HepG2 (cell line): ENCODE data around the gene NGLY1. TPM values are rescaled to one million over a fixed set of nuclear protein-coding genes. Genes with fewer than 3 reads are reported as not detected.

ENCODE experiments used
- ATAC-seq: fragments of 200-7000 bp; cut with Tn5 transposase; 3 replicates; pipeline ENCODE4 v1.9.1; 2020; ENCODE audit warnings: mild to moderate bottlenecking, moderate library complexity
- BruUV-seq: library from RNA; stranded (reverse); fragments of 400-500 nt; replicated peaks from 2 replicates; lab custom pipeline; 2021; lab: Mats Ljungman, UMichigan
- CTCF ChIA-PET: fragments of 300-600 bp; formaldehyde crosslinking; extraction: SDS; loops from one replicate; lab custom pipeline; 2021; ENCODE audit warnings: low total read pairs, inconsistent platforms, low intra/inter-chr PET ratio; lab: Yijun Ruan, JAX
- POLR2A ChIA-PET: fragments of 350-600 bp; sonication (Branson Sonifier 250); formaldehyde crosslinking; loops from one replicate; lab custom pipeline; 2020; ENCODE audit warnings: antibody characterized with exemption, inconsistent platforms; lab: Yijun Ruan, JAX
- DNase-seq: peaks from one replicate; pipeline ENCODE4 v3.0.0-alpha.2; 2015; ENCODE audit warnings: low spot score
- FAIRE-seq: peaks from 3 replicates; lab custom pipeline; 2011; peaks lifted over from hg19 to GRCh38; lab: Jason Lieb, UNC
- H2AFZ ChIP-seq: one replicate; pipeline ENCODE4 v1.6.1; 2011; ENCODE audit warnings: low read length, inconsistent platforms
- H3K27ac ChIP-seq: fragments of 300-600 bp; 3 replicates; pipeline ENCODE4 v1.8.0; 2011; ENCODE audit warnings: mixed run types, mild to moderate bottlenecking, mixed read lengths, low read length, inconsistent platforms; ENCODE audit not compliant: insufficient read depth; ENCODE audit errors: extremely low read length
- H3K27me3 ChIP-seq, 2 experiments: fragments of 200-600 bp in 1 of 2; 2 replicates in 1 of 2; 3 replicates in 1 of 2; pipeline versions ENCODE4 v1.6.0 to v1.8.0; 2011; ENCODE audit warnings: low read length in 2 of 2, mild to moderate bottlenecking in 2 of 2, moderate library complexity in 2 of 2, inconsistent platforms in 1 of 2; ENCODE audit not compliant: insufficient read depth in 2 of 2, control insufficient read depth in 1 of 2
- H3K36me3 ChIP-seq, 2 experiments: fragments of 200-600 bp in 1 of 2; replicated peaks in 1 of 2; 2 replicates in 1 of 2; 3 replicates in 1 of 2; pipeline versions ENCODE4 v1.5.1 to v1.8.0; 2011; ENCODE audit warnings: low read length in 2 of 2, inconsistent platforms in 1 of 2; ENCODE audit not compliant: insufficient read depth in 2 of 2, control insufficient read depth in 1 of 2
- H3K4me1 ChIP-seq: 2 replicates; pipeline ENCODE4 v1.5.1; 2012; ENCODE audit warnings: low read length, inconsistent platforms; ENCODE audit not compliant: insufficient read depth
- H3K4me2 ChIP-seq: 2 replicates; pipeline ENCODE4 v1.6.0; 2011; ENCODE audit warnings: low read depth, low read length, inconsistent platforms
- H3K4me3 ChIP-seq, 3 experiments: fragments of 200-600 bp in 1 of 3; sonication (generic), shearing (Covaris generic) in 1 of 3; replicated peaks in 1 of 3; 2 replicates each; pipeline ENCODE4 v1.5.1; 2011 to 2016; ENCODE audit warnings: low read length in 3 of 3, inconsistent platforms in 2 of 3, low read depth in 2 of 3, mild to moderate bottlenecking in 2 of 3, control low read depth in 1 of 3, mixed read lengths in 1 of 3; ENCODE audit not compliant: insufficient read depth in 1 of 3
- H3K79me2 ChIP-seq: one replicate; pipeline ENCODE4 v1.6.1; 2011; ENCODE audit warnings: low read length, inconsistent platforms; ENCODE audit not compliant: insufficient read depth
- H3K9ac ChIP-seq: 2 replicates; pipeline ENCODE4 v1.6.0; 2011; ENCODE audit warnings: mild to moderate bottlenecking, low read depth, low read length, inconsistent platforms; ENCODE audit not compliant: insufficient read depth
- H3K9me3 ChIP-seq: 2 replicates; pipeline ENCODE4 v1.5.1; 2012; ENCODE audit warnings: mild to moderate bottlenecking, low read length
- H4K20me1 ChIP-seq: 2 replicates; pipeline ENCODE4 v1.6.0; 2011; ENCODE audit warnings: inconsistent platforms, mild to moderate bottlenecking, low read length, moderate library complexity; ENCODE audit not compliant: insufficient read depth
- CENPT ChIP-seq: sonication (generic); formaldehyde crosslinking; IDR thresholded peaks from 2 replicates; pipeline ENCODE4 v1.8.0; 2022; ENCODE audit warnings: low read depth, mild to moderate bottlenecking, moderate library complexity, missing genetic modification reagents
- DDIT3 ChIP-seq: sonication (generic); formaldehyde crosslinking; IDR thresholded peaks from 2 replicates; pipeline ENCODE4 v1.4.0; 2020; ENCODE audit warnings: mild to moderate bottlenecking, missing genetic modification reagents
- FOSL2 ChIP-seq: sonication (generic); formaldehyde crosslinking; IDR thresholded peaks from 2 replicates; pipeline ENCODE4 v1.4.0; 2020; ENCODE audit warnings: missing genetic modification reagents
- FUBP1 ChIP-seq: sonication (generic); formaldehyde crosslinking; IDR thresholded peaks from 2 replicates; pipeline ENCODE4 v1.5.1; 2020; ENCODE audit warnings: missing genetic modification reagents, mild to moderate bottlenecking, borderline replicate concordance
- MNT ChIP-seq: fragments of 450-650 bp; IDR thresholded peaks from 2 replicates; pipeline ENCODE4 v1.6.1; 2016
- SIX1 ChIP-seq: sonication (generic); formaldehyde crosslinking; IDR thresholded peaks from 2 replicates; pipeline ENCODE4 v1.4.0; 2020; ENCODE audit warnings: missing genetic modification reagents, borderline replicate concordance
- SRF ChIP-seq: IDR thresholded peaks from 2 replicates; pipeline ENCODE4 v1.6.1; 2011; ENCODE audit warnings: mild to moderate bottlenecking, low read depth, low read length, moderate library complexity
- STAT5B ChIP-seq: sonication (generic); formaldehyde crosslinking; IDR thresholded peaks from 2 replicates; pipeline ENCODE4 v1.4.0; 2020; ENCODE audit warnings: missing genetic modification reagents
- ZBTB37 ChIP-seq: sonication (generic); formaldehyde crosslinking; IDR thresholded peaks from 2 replicates; pipeline ENCODE4 v1.4.0; 2020; ENCODE audit warnings: mild to moderate bottlenecking, missing genetic modification reagents
- ZNF296 ChIP-seq: sonication (generic); formaldehyde crosslinking; conservative IDR thresholded peaks from 2 replicates; pipeline ENCODE4 v1.5.0; 2020; ENCODE audit warnings: mild to moderate bottlenecking, missing genetic modification reagents
- ZNF501 ChIP-seq: sonication (generic); formaldehyde crosslinking; IDR thresholded peaks from 2 replicates; pipeline ENCODE4 v1.5.1; 2020; ENCODE audit warnings: mild to moderate bottlenecking, moderate library complexity, missing genetic modification reagents
- WGBS: methylation state at CpG from one replicate; pipeline ENCODE4 v1.1.6; 2017; ENCODE audit warnings: low lambda C conversion rate; 5-methylcytosine and 5-hydroxymethylcytosine counted together
- in situ Hi-C: cut with HindIII; loops from 2 replicates; pipeline ENCODE4 v1.10.0; 2017; ENCODE audit warnings: low pct_unique_long_range_greater_than_20kb; ENCODE audit not compliant: extremely low pct_ligation_motif_present
- intact Hi-C: fragments of 100-400 bp; cut with micrococcal nuclease; formaldehyde crosslinking; loops from one replicate; pipeline ENCODE4 v1.10.0; 2022; ENCODE audit not compliant: unreplicated experiment
- polyA plus RNA-seq, 8 experiments: library from polyadenylated mRNA; depleted of rRNA in 3 of 8; stranded (reverse) in 7 of 8; unstranded in 1 of 8; fragments of >200 nt; fragmentation: Illumina TruSeq in 4 of 8; extraction: Trizol in 4 of 8; gene quantifications; 2 replicates each; pipeline versions ENCODE4 v1.2.1 to v1.2.3, GENCODE V29; 2011 to 2016; ENCODE audit warnings: low read depth in 4 of 8, missing spikeins in 1 of 8, mixed read lengths in 1 of 8; ENCODE audit not compliant: insufficient read depth in 1 of 8
- total RNA-seq, 5 experiments: library from RNA; depleted of rRNA; stranded (reverse); fragments of >200 nt; fragmentation: Illumina TruSeq; extraction: Trizol; gene quantifications; 2 replicates each; pipeline ENCODE4 v1.2.3, GENCODE V29; 2016; ENCODE audit warnings: low read depth in 1 of 5

The NGLY1 gene
- total and polyA plus RNA-seq, 2 of the 13 experiments (the other 11 are each of a cell fraction or from before 2014, with no cell fraction given), result 28.2 to 44.5 TPM

- no peak for FAIRE-seq
These were observed 35.1 kb downstream of the NGLY1 start for GRCh38 chr3:25748189-25748588.

More at GRCh38 chr3:25748189-25748588, 35.1 kb downstream of the NGLY1 start:
- H3K9ac ChIP-seq, result no peak overlapping the region
- CTCF ChIA-PET, result no interaction called here
- WGBS, result 97% methylated on average over 3 of the region's 3 CpGs
- no peaks in the 10 kb centered on the region for H3K4me1 ChIP-seq
- in situ Hi-C loops (no loop called here), intact Hi-C loops (no loop called here)
- DNase-seq, result no peak
- no peak overlapping the region for H3K4me3 ChIP-seq
- TF ChIP-seq MNT, result no peak
- TF ChIP-seq ZNF501 (CRISPR knock-in tag), result no peak
- no peak for TF ChIP-seq CENPT
- no peak for TF ChIP-seq FOSL2 (CRISPR knock-in tag)
- no peak for TF ChIP-seq DDIT3 (CRISPR knock-in tag)
- TF ChIP-seq ZBTB37 (CRISPR knock-in tag), result no peak
- TF ChIP-seq SIX1 (CRISPR knock-in tag), result no peak
- TF ChIP-seq ZNF296, result no peak
- no peak for TF ChIP-seq STAT5B (CRISPR knock-in tag)
- TF ChIP-seq SRF, result no peak
- no peak for TF ChIP-seq FUBP1 (CRISPR knock-in tag)
- no peaks in the 10 kb centered on the region for H3K79me2 ChIP-seq
- ATAC-seq, result no peak
- H3K4me2 ChIP-seq, result no peak overlapping the region
- H2AFZ ChIP-seq, result no peak overlapping the region
- H3K36me3 ChIP-seq, result peaks cover 10 to 48% of the 10 kb centered on the region in 2 experiments
- no peaks in the 10 kb centered on the region for H4K20me1 ChIP-seq
- POLR2A ChIA-PET, result no interaction called here
- no TSS peak for BruUV-seq
- no peaks in the 10 kb centered on the region for H3K27me3 ChIP-seq
- no peak overlapping the region for H3K27ac ChIP-seq
- H3K9me3 ChIP-seq, result no peaks in the 10 kb centered on the region
